HEK293 (cell line): Measurements from ENCODE around the gene INSL4.

Source experiments
- CTCF ChIP-seq: fragments of 450-650 bp; formaldehyde crosslinking; IDR thresholded peaks from 2 replicates; pipeline ENCODE4 v1.5.1; 2016; ENCODE audit warnings: missing biosample characterization, missing genetic modification characterization
- OVOL3 ChIP-seq: fragments of 450-650 bp; formaldehyde crosslinking; IDR thresholded peaks from 2 replicates; pipeline ENCODE4 v1.5.1; 2016; ENCODE audit warnings: missing biosample characterization, missing genetic modification characterization
- REPIN1 ChIP-seq: fragments of 450-650 bp; formaldehyde crosslinking; IDR thresholded peaks from 2 replicates; pipeline ENCODE4 v1.5.1; 2017; ENCODE audit warnings: missing biosample characterization, missing genetic modification characterization, low read depth
- REST ChIP-seq: fragments of 450-650 bp; formaldehyde crosslinking; IDR thresholded peaks from 2 replicates; pipeline ENCODE4 v1.5.1; 2016; ENCODE audit warnings: missing biosample characterization, missing genetic modification characterization
- ZBTB11 ChIP-seq: fragments of 450-650 bp; formaldehyde crosslinking; conservative IDR thresholded peaks from 2 replicates; pipeline ENCODE4 v1.5.1; 2016; ENCODE audit warnings: low read depth, missing biosample characterization, missing genetic modification characterization
- ZNF16 ChIP-seq: fragments of 450-650 bp; formaldehyde crosslinking; IDR thresholded peaks from 2 replicates; pipeline ENCODE4 v1.5.1; 2016; ENCODE audit warnings: low read depth, missing biosample characterization, missing genetic modification characterization
- ZNF335 ChIP-seq: fragments of 450-650 bp; formaldehyde crosslinking; conservative IDR thresholded peaks from 2 replicates; pipeline ENCODE4 v1.5.1; 2016; ENCODE audit warnings: missing biosample characterization, missing genetic modification characterization
- ZNF404 ChIP-seq: fragments of 450-650 bp; formaldehyde crosslinking; IDR thresholded peaks from 2 replicates; pipeline ENCODE4 v1.5.1; 2017; ENCODE audit warnings: missing biosample characterization, missing genetic modification characterization
- ZNF510 ChIP-seq: fragments of 450-650 bp; formaldehyde crosslinking; IDR thresholded peaks from 2 replicates; pipeline ENCODE4 v1.5.1; 2018; ENCODE audit warnings: mild to moderate bottlenecking, missing genetic modification characterization, missing biosample characterization; ENCODE audit not compliant: insufficient replicate concordance

GRCh38 chr9:5186416-5187169 lies 44.6 kb upstream of the INSL4 start:
- TF ChIP-seq REST (no peak), OVOL3 (tag by site-specific recombination) (no peak), CTCF (peak; percentile 73; the same call in 1 of the 2 replicates), ZBTB11 (tag by site-specific recombination) (no peak), ZNF16 (tag by site-specific recombination) (no peak), ZNF510 (tag by site-specific recombination) (no peak), ZNF404 (tag by site-specific recombination) (no peak), REPIN1 (tag by site-specific recombination) (no peak), ZNF335 (tag by site-specific recombination) (no peak)
